ENCODE results near the gene SUCO. TPM values are rescaled to one million over a fixed set of nuclear protein-coding genes. Genes with fewer than 3 reads are reported as not detected.

SUCO gene
- total and polyA plus RNA-seq, 2 of the 13 experiments (the other 11 are each of a cell fraction or from before 2014, with no cell fraction given): 12.6 to 25.5 TPM

GRCh38 chr1:172487550-172487949 lies 45.4 kb upstream of the SUCO start:
- DNase-seq (ENCODE audit: low spot score) (no peak), FAIRE-seq (no peak), ATAC-seq (no peak)
- CTCF ChIA-PET (ENCODE audit: low intra/inter-chr PET ratio, low total read pairs): no interaction called here
- WGBS (ENCODE audit: low lambda C conversion rate): 65% methylated on average over 4 of the region's 4 CpGs
- Histone ChIP-seq H3K27me3 (ENCODE audit: control insufficient read depth in 1 of 2, insufficient read depth in 2 of 2, low read length in 2 of 2) (no peaks in the 10 kb centered on the region; a peak in 2 of 5 replicates), H3K9ac (ENCODE audit: insufficient read depth, low read depth, low read length) (no peak overlapping the region), H2AFZ (ENCODE audit: low read length) (no peak overlapping the region), H3K9me3 (ENCODE audit: low read length) (no peaks in the 10 kb centered on the region), H3K79me2 (ENCODE audit: insufficient read depth, low read length) (no peaks in the 10 kb centered on the region), H3K4me3 (replicated peaks in 1 of 3; ENCODE audit: insufficient read depth in 1 of 3, low read depth in 2 of 3, low read length in 3 of 3) (no peak overlapping the region), H3K4me2 (ENCODE audit: low read depth, low read length) (no peak overlapping the region), H4K20me1 (ENCODE audit: insufficient read depth, low read length) (no peaks in the 10 kb centered on the region), H3K27ac (ENCODE audit: extremely low read length, insufficient read depth, low read length) (no peak overlapping the region), H3K36me3 (replicated peaks in 1 of 2; ENCODE audit: control insufficient read depth in 1 of 2, insufficient read depth in 2 of 2, low read length in 2 of 2) (no peaks in the 10 kb centered on the region), H3K4me1 (ENCODE audit: insufficient read depth, low read length) (peaks cover 9% of the 10 kb centered on the region; the same call in 1 of the 2 replicates)
- no TSS peak for BruUV-seq (replicated peaks)
- intact Hi-C loops (cut with micrococcal nuclease; ENCODE audit: unreplicated experiment) (no loop called here), in situ Hi-C loops (cut with HindIII; ENCODE audit: extremely low pct_ligation_motif_present, low pct_unique_long_range_greater_than_20kb) (no loop called here)
- TF ChIP-seq ZIK1 (CRISPR knock-in tag; IDR thresholded peaks at IDR 0.05; ENCODE audit: borderline replicate concordance, low read depth) (no peak), ZKSCAN5 (CRISPR knock-in tag; IDR thresholded peaks at IDR 0.05) (no peak), NR3C1 (CRISPR knock-in tag; IDR thresholded peaks at IDR 0.05) (no peak), PRDM15 (CRISPR knock-in tag; IDR thresholded peaks at IDR 0.05) (no peak), YEATS4 (CRISPR knock-in tag; IDR thresholded peaks at IDR 0.05; ENCODE audit: borderline replicate concordance) (no peak), ZNF451 (CRISPR knock-in tag; IDR thresholded peaks at IDR 0.05) (no peak), ESRRA (CRISPR knock-in tag; IDR thresholded peaks at IDR 0.05; ENCODE audit: low read depth) (no peak), CBFB (CRISPR knock-in tag; IDR thresholded peaks at IDR 0.05) (no peak), CREB3 (CRISPR knock-in tag; IDR thresholded peaks at IDR 0.05) (no peak), SYNCRIP (IDR thresholded peaks at IDR 0.05; ENCODE audit: insufficient read depth, low read depth, low read length) (no peak), ZSCAN25 (CRISPR knock-in tag; IDR thresholded peaks at IDR 0.05) (no peak), ZNF34 (CRISPR knock-in tag; IDR thresholded peaks at IDR 0.05; ENCODE audit: borderline replicate concordance) (no peak), BRF2 (CRISPR knock-in tag; IDR thresholded peaks at IDR 0.05) (no peak), FOXP1 (IDR thresholded peaks at IDR 0.05) (no peak), FOXP1 (CRISPR knock-in tag; IDR thresholded peaks at IDR 0.05) (no peak), TEF (CRISPR knock-in tag; IDR thresholded peaks at IDR 0.05) (no peak), NFIC (IDR thresholded peaks at IDR 0.05; ENCODE audit: low read length) (no peak)
- TF ChIP-seq, protein P1, sequence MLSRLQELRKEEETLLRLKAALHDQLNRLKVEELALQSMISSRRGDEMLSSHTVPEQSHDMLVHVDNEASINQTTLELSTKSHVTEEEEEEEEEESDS (CRISPR knock-in tag; IDR thresholded peaks at IDR 0.05; ENCODE audit: borderline replicate concordance): no peak
- POLR2A ChIA-PET: no interaction called here

Data from HepG2 (cell line).